NB4 (cell line): ENCODE measurements around the gene SLC25A1.

ENCODE experiments used
- CTCF ChIP-seq: IDR thresholded peaks from one replicate; pipeline ENCODE4 v1.5.1; 2012; ENCODE audit warnings: low read depth, low read length
- MAX ChIP-seq: IDR thresholded peaks from 2 replicates; pipeline ENCODE4 v1.6.1; 2011; ENCODE audit warnings: low read depth, low read length
- MYC ChIP-seq: IDR thresholded peaks from 2 replicates; pipeline ENCODE4 v1.6.1; 2011; ENCODE audit warnings: low read depth, low read length
- POLR2A ChIP-seq: IDR thresholded peaks from 2 replicates; pipeline ENCODE4 v1.6.1; 2011; ENCODE audit warnings: mild to moderate bottlenecking; ENCODE audit not compliant: insufficient read length; ENCODE audit errors: extremely low read depth

- TF ChIP-seq CTCF = no peak
- TF ChIP-seq MAX = no peak
- TF ChIP-seq POLR2A = no peak
- TF ChIP-seq MYC = no peak
Measured at GRCh38 chr22:19193879-19194278, 15.3 kb upstream of the SLC25A1 start.
